Fibroblast of villous mesenchyme (primary cell): ENCODE data around the gene ZFYVE9. TPM values are rescaled to one million over a fixed set of nuclear protein-coding genes. Genes with fewer than 3 reads are reported as not detected.

Source experiments
- DNase-seq: peaks from one replicate; pipeline ENCODE4 v3.0.0-alpha.2; 2010; ENCODE audit warnings: low read depth
- H3K4me3 ChIP-seq: 2 replicates; pipeline ENCODE4 v1.5.1; 2011; ENCODE audit warnings: low read depth, mild to moderate bottlenecking, low read length
- total RNA-seq: library from RNA; depleted of rRNA; stranded (reverse); fragments of >200 nt; gene quantifications from 2 replicates; pipeline ENCODE4 v1.2.3, GENCODE V29; 2012
- TF ChIP-seq, protein P1 (sequence below): IDR thresholded peaks from 2 replicates; pipeline ENCODE4 v1.5.1; 2012; ENCODE audit warnings: low read depth, mild to moderate bottlenecking, low read length; ENCODE audit not compliant: insufficient read depth

Gene ZFYVE9
- total RNA-seq, 1 donor: 41.9 TPM

GRCh38 chr1:52210044-52210443 is 68.2 kb downstream of the ZFYVE9 start:
- TF ChIP-seq, protein P1, sequence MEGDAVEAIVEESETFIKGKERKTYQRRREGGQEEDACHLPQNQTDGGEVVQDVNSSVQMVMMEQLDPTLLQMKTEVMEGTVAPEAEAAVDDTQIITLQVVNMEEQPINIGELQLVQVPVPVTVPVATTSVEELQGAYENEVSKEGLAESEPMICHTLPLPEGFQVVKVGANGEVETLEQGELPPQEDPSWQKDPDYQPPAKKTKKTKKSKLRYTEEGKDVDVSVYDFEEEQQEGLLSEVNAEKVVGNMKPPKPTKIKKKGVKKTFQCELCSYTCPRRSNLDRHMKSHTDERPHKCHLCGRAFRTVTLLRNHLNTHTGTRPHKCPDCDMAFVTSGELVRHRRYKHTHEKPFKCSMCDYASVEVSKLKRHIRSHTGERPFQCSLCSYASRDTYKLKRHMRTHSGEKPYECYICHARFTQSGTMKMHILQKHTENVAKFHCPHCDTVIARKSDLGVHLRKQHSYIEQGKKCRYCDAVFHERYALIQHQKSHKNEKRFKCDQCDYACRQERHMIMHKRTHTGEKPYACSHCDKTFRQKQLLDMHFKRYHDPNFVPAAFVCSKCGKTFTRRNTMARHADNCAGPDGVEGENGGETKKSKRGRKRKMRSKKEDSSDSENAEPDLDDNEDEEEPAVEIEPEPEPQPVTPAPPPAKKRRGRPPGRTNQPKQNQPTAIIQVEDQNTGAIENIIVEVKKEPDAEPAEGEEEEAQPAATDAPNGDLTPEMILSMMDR: no peak
- no peak for DNase-seq
- H3K4me3 ChIP-seq: no peak overlapping the region

GRCh38 chr1:52216907-52217458 is 75.1 kb downstream of the ZFYVE9 start:
- H3K4me3 ChIP-seq: no peak overlapping the region
- TF ChIP-seq, protein P1: no peak
- no peak for DNase-seq

GRCh38 chr1:52225174-52225573 is 83.3 kb downstream of the ZFYVE9 start:
- no peak for DNase-seq
- H3K4me3 ChIP-seq: no peak overlapping the region
- TF ChIP-seq, protein P1: no peak

- TF ChIP-seq, protein P1: no peak
- DNase-seq: no peak
- H3K4me3 ChIP-seq: no peak overlapping the region
Observed at GRCh38 chr1:52229494-52229893, 87.6 kb downstream of the ZFYVE9 start.

- no peak overlapping the region for H3K4me3 ChIP-seq
- TF ChIP-seq, protein P1: no peak
- DNase-seq: no peak
Observed at GRCh38 chr1:52233463-52233862, 91.6 kb downstream of the ZFYVE9 start.

GRCh38 chr1:52234014-52234413 is 92.1 kb downstream of the ZFYVE9 start:
- TF ChIP-seq, protein P1: no peak
- DNase-seq: no peak
- H3K4me3 ChIP-seq: no peak overlapping the region

DNA sequence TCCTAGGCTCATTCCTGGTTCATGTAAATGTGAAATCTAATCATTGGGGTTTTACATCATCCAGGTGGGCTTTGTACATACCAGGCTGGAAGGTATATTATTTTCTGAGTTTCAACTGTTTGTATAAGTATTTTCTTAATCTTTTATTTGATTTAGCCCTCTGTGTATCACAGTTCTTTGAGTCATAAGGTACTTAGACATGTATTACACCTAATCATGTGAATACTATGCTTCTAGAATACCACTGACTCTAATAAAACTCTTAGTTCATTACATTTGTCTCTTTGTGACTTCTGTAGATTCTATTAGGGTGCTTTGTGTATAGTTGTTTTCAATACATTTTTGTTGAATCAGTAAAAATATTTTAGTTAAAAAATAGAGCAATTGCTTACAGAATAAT is 92.8 kb downstream of the ZFYVE9 start:
- H3K4me3 ChIP-seq: no peak overlapping the region
- TF ChIP-seq, protein P1: no peak
- DNase-seq: no peak
